DND-41 (cell line): Measurements from ENCODE around the gene DCANP1.

Source experiments
- ATAC-seq: fragments of 200-7000 bp; cut with Tn5 transposase; 3 replicates; pipeline ENCODE4 v1.9.1; 2021; ENCODE audit warnings: low read depth; ENCODE audit not compliant: insufficient read depth
- DNase-seq: peaks from one replicate; pipeline ENCODE4 v3.0.0-alpha.2; 2020
- H2AFZ ChIP-seq: 2 replicates; pipeline ENCODE4 v1.6.0; 2012; ENCODE audit warnings: low read depth, low read length
- H3K27ac ChIP-seq: 2 replicates; pipeline ENCODE4 v1.5.1; 2012; ENCODE audit warnings: low read length, inconsistent platforms
- H3K27me3 ChIP-seq: fragments of 200-600 bp; sonication (generic); 2 replicates; pipeline ENCODE4 v1.6.0; 2012; ENCODE audit warnings: low read length, mild to moderate bottlenecking, inconsistent platforms; ENCODE audit not compliant: insufficient read depth, poor library complexity
- H3K36me3 ChIP-seq: 2 replicates; pipeline ENCODE4 v1.5.1; 2012; ENCODE audit warnings: low read length, inconsistent platforms; ENCODE audit not compliant: insufficient read depth
- H3K4me1 ChIP-seq: 2 replicates; pipeline ENCODE4 v1.5.1; 2012; ENCODE audit warnings: mild to moderate bottlenecking, low read length; ENCODE audit not compliant: insufficient read depth
- H3K4me2 ChIP-seq: 2 replicates; pipeline ENCODE4 v1.6.0; 2012; ENCODE audit warnings: mild to moderate bottlenecking, moderate library complexity, low read length, inconsistent platforms; ENCODE audit not compliant: insufficient read depth
- H3K4me3 ChIP-seq, 2 experiments: fragments of 200-600 bp in 1 of 2; shearing (Covaris generic) in 1 of 2; 2 replicates each; pipeline ENCODE4 v1.5.1; 2012 to 2016; ENCODE audit warnings: inconsistent platforms in 2 of 2, low read length in 2 of 2, mild to moderate bottlenecking in 2 of 2, low read depth in 1 of 2, moderate library complexity in 1 of 2
- H3K79me2 ChIP-seq: 2 replicates; pipeline ENCODE4 v1.6.0; 2012; ENCODE audit warnings: low read length, inconsistent platforms; ENCODE audit not compliant: insufficient read depth
- H3K9ac ChIP-seq: 2 replicates; pipeline ENCODE4 v1.6.0; 2012; ENCODE audit warnings: low read depth, mild to moderate bottlenecking, inconsistent platforms, low read length, moderate library complexity
- H3K9me3 ChIP-seq: 2 replicates; pipeline ENCODE4 v1.5.1; 2012; ENCODE audit warnings: low read length, moderate library complexity, mild to moderate bottlenecking, inconsistent platforms; ENCODE audit not compliant: insufficient read depth, severe bottlenecking
- H4K20me1 ChIP-seq: 2 replicates; pipeline ENCODE4 v1.6.0; 2012; ENCODE audit warnings: low read length; ENCODE audit not compliant: insufficient read depth
- EZH2 ChIP-seq: IDR thresholded peaks from 3 replicates; pipeline ENCODE4 v1.6.1; 2012; ENCODE audit warnings: borderline replicate concordance, low read depth, mild to moderate bottlenecking, moderate library complexity, low read length, inconsistent platforms; ENCODE audit not compliant: severe bottlenecking
- TF ChIP-seq, protein P1 (sequence below): IDR thresholded peaks from 2 replicates; pipeline ENCODE4 v1.5.1; 2012; ENCODE audit warnings: borderline replicate concordance, low read length, moderate library complexity, mild to moderate bottlenecking; ENCODE audit not compliant: poor library complexity, severe bottlenecking; ENCODE audit errors: extremely low read depth

The DCANP1 gene

DNA sequence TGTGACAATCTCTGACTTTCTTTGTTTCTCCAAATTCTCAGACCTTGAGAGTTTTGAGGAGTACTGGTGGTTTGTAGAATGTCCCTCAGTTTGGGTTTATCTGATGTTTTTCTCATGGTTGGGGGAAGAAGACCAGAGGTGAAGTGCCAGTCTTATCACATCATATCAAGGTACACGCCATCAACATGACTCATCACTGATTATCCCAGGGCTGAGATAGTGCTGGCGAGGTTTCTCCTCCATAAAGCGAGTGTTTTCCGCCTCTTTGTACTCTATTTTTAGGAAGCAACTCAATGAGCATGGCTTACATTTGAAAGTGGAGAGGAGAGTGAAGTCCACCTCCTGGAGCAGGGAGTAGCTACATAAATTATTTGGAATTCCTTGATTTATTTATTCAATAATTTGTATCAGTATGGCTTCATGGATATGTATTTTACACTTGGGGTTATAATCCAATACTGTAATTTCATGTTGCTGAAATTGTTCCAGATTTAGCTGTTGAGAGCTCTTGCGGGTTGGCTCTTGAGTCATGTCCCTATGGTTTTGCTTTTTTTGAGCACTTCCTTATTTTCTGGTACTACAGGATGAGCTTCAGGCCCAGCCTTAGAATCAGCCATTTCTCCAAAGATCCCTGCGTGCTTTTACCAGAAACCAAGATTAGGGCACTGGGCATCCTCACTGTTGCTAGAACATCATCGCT lies 23.9 kb downstream of the DCANP1 start:
- Histone ChIP-seq H4K20me1 (no peaks in the 10 kb centered on the region), H3K9me3 (peaks cover 5% of the 10 kb centered on the region), H3K27me3 (no peaks in the 10 kb centered on the region), H3K4me2 (no peak overlapping the region), H2AFZ (no peak overlapping the region; the same call in 1 of the 2 replicates), H3K27ac (no peak overlapping the region), H3K36me3 (no peaks in the 10 kb centered on the region), H3K4me1 (peaks cover 31% of the 10 kb centered on the region), H3K9ac (no peak overlapping the region), H3K4me3 (no peak overlapping the region), H3K79me2 (no peaks in the 10 kb centered on the region)
- no peak for TF ChIP-seq EZH2
- TF ChIP-seq, protein P1, sequence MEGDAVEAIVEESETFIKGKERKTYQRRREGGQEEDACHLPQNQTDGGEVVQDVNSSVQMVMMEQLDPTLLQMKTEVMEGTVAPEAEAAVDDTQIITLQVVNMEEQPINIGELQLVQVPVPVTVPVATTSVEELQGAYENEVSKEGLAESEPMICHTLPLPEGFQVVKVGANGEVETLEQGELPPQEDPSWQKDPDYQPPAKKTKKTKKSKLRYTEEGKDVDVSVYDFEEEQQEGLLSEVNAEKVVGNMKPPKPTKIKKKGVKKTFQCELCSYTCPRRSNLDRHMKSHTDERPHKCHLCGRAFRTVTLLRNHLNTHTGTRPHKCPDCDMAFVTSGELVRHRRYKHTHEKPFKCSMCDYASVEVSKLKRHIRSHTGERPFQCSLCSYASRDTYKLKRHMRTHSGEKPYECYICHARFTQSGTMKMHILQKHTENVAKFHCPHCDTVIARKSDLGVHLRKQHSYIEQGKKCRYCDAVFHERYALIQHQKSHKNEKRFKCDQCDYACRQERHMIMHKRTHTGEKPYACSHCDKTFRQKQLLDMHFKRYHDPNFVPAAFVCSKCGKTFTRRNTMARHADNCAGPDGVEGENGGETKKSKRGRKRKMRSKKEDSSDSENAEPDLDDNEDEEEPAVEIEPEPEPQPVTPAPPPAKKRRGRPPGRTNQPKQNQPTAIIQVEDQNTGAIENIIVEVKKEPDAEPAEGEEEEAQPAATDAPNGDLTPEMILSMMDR, result no peak
- ATAC-seq (no peak), DNase-seq (no peak)

GRCh38 chr5:135422419-135422818 lies 24.7 kb downstream of the DCANP1 start:
- Histone ChIP-seq H3K4me2 (no peak overlapping the region), H3K36me3 (no peaks in the 10 kb centered on the region), H3K9me3 (peaks cover 2% of the 10 kb centered on the region), H3K9ac (no peak overlapping the region), H3K27ac (no peak overlapping the region), H3K27me3 (no peaks in the 10 kb centered on the region), H2AFZ (no peak overlapping the region), H3K4me1 (peaks cover 31% of the 10 kb centered on the region), H3K4me3 (no peak overlapping the region), H3K79me2 (no peaks in the 10 kb centered on the region), H4K20me1 (no peaks in the 10 kb centered on the region)
- ATAC-seq (no peak), DNase-seq (no peak)
- TF ChIP-seq, protein P1, result no peak
- TF ChIP-seq EZH2, result no peak

DNA sequence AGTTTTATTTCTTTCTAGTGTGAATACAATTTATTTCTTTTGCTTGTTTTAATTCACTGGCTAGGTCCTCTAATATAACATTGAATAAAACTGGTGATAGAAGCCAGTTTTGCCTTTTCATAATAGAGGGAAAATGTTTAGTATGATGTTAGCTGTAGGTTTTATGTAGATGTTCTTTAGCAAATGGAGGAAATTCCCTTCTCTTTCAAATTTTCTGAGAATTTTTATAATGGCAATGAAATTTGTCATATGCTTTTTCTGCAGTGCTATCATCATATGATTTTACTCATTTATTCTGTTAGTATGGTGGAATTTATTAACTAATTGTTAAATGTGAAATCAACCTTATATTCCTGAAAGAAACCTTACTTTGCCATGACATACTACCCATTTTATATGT lies 30.1 kb downstream of the DCANP1 start:
- Histone ChIP-seq H3K27me3 (no peaks in the 10 kb centered on the region), H4K20me1 (no peaks in the 10 kb centered on the region), H3K27ac (no peak overlapping the region), H3K9ac (no peak overlapping the region), H2AFZ (no peak overlapping the region), H3K4me1 (no peaks in the 10 kb centered on the region), H3K4me2 (no peak overlapping the region), H3K79me2 (no peaks in the 10 kb centered on the region), H3K36me3 (no peaks in the 10 kb centered on the region), H3K9me3 (peaks cover 2% of the 10 kb centered on the region), H3K4me3 (no peak overlapping the region)
- TF ChIP-seq EZH2, result no peak
- TF ChIP-seq, protein P1, result no peak
- DNase-seq, result no peak
- ATAC-seq, result no peak

- no peak overlapping the region for H3K4me3 ChIP-seq
- no peak overlapping the region for H3K9ac ChIP-seq
- H3K27ac ChIP-seq, result no peak overlapping the region
- peaks cover 3% of the 10 kb centered on the region for H3K9me3 ChIP-seq
- H4K20me1 ChIP-seq, result no peaks in the 10 kb centered on the region
- H3K4me2 ChIP-seq, result no peak overlapping the region
- ATAC-seq (no peak), DNase-seq (no peak)
- H3K79me2 ChIP-seq, result peaks cover 4% of the 10 kb centered on the region; the same call in 1 of the 2 replicates
- TF ChIP-seq, protein P1, result no peak
- TF ChIP-seq EZH2, result no peak
- no peak overlapping the region for H2AFZ ChIP-seq
- H3K4me1 ChIP-seq, result peaks cover 8% of the 10 kb centered on the region
- H3K27me3 ChIP-seq, result no peaks in the 10 kb centered on the region
- H3K36me3 ChIP-seq, result no peaks in the 10 kb centered on the region
Measured at GRCh38 chr5:135405082-135405481, 42.1 kb downstream of the DCANP1 start.
